Stimulated activated CD4-positive, alpha-beta T cell treated with anti-CD3 and anti-CD28 coated beads, Interleukin-4, amount 100 ng/mL, for 4 hours (primary cell): Measurements from ENCODE around the gene UTP11.

Source experiments
- DNase-seq, 2 experiments: peaks; one replicate each; pipeline ENCODE4 v3.0.0-alpha.2; 2020

Gene UTP11

GRCh38 chr1:38073534-38074301, 61.2 kb downstream of the UTP11 start:
- no peak for DNase-seq

GRCh38 chr1:38074302-38074677, 61.8 kb downstream of the UTP11 start:
- no peak for DNase-seq
